Heart left ventricle (tissue), 13 donors: ENCODE results near the gene CHTF8.

Experiments
- CTCF ChIP-seq, 12 donors: fragments of 200-600 bp; sonication (generic) in 4 of 12; IDR thresholded peaks; one replicate each; pipeline versions ENCODE4 v1.5.0 to v1.8.0; 2018 to 2022; ENCODE audit warnings: antibody characterized with exemption in 12 of 12, mild to moderate bottlenecking in 5 of 12
- POLR2A ChIP-seq, 2 donors: fragments of 450-650 bp; IDR thresholded peaks; one replicate each; pipeline ENCODE4 v1.6.1; 2017; ENCODE audit warnings: antibody characterized with exemption in 2 of 2, mild to moderate bottlenecking in 2 of 2, moderate library complexity in 2 of 2
- donor health status: ischemic (EF 13 %, LVEDD 7.1; RV severe dilation, severe dysfunction).
- donor health status: DM: no; HTN: yes; CAD: no.
- donor health status: DM: no; HTN: no; CAD: no.
- donor health status: ischemic (EF 25% LVEDD 6.9; RV normal size, moderate dysfunction).
- donor health status: ischemic (EF 25% LVEDD 5.7; RV mildly dilated, moderate dysfunction).
- donor health status: ischemic (EF 35%, LVEDD 5.7; RV mildly dilated, moderate dysfunction).
- donor health status: nonischemic (EF 11% LVEDD 7.7; RV severe dilation, severe dysfunction).
- donor health status: DM: yes; HTN: yes; CAD: no.
- donor health status: PGD.
- donor health status: ischemic (EF 29% LVEDD 5.4; RV normal size, mild dysfunction).
- donor health status: nonischemic (EF 23%, LVEDD 6.1; RV moderate dilation, normal function).

GRCh38 chr16:69166946-69167930 is 34.9 kb upstream of the CHTF8 start:
- TF ChIP-seq POLR2A (IDR thresholded peaks at IDR 0.05), result no peak
- TF ChIP-seq CTCF (IDR thresholded peaks at IDR 0.05), result no peak
